Endometrial microvascular endothelial cells (primary cell): ENCODE results near the gene NT5DC2. TPM values are rescaled to one million over a fixed set of nuclear protein-coding genes. Genes with fewer than 3 reads are reported as not detected.

Experiments
- in situ Hi-C: cut with HindIII; loops from 2 replicates; pipeline ENCODE4 v1.10.0; 2017; ENCODE audit warnings: low sequenced_read_pairs, low pct_unique_long_range_greater_than_20kb; ENCODE audit errors: inconsistent ontology term
- total RNA-seq: library from RNA; depleted of rRNA; stranded (reverse); fragments of >200 nt; gene quantifications from one replicate; pipeline ENCODE4 v1.2.3, GENCODE V29; 2015; ENCODE audit errors: inconsistent ontology term

NT5DC2 gene
- total RNA-seq, 1 donor from 2014 or later, result 70.2 TPM

DNA sequence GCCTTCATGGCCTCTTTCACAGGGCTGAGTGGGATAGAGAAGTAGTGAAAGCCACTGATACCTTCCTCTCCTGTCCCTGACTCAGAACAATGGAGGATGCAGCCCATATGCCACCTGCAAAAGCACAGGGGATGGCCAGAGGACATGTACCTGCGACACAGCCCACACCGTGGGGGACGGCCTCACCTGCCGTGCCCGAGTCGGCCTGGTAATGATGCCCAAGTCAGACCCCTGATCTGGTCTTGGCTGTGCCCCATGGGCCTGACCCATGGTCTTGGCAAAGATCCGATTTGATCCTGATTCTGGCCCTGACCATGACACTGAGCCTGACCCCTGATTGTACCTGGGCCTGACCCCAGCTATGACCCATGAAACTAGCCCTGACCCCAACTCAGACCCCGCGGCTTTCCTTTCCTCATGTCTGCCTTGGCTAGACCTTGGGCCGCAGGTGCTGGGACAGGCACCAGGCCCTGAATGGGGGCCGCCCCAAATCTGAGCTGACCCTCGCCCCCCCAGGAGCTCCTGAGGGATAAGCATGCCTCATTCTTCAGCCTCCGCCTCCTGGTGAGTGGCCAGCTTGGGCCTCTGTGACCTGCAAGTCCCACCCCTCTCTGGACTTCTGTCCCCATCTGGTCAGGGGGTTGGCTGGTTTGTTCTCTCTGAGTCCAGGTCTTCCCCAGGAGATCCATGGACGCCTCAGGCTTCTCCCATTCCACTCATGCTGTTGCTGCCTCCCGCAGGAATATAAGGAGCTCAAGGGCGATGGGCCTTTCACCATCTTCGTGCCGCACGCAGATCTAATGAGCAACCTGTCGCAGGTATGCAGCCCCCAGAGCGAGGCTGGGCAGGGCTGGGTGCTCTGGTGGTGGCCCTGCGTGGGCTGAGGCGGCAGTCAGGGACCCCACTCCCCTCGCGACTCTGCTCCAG lies 15.6 kb downstream of the NT5DC2 start:
- in situ Hi-C loops, result no loop called here

DNA sequence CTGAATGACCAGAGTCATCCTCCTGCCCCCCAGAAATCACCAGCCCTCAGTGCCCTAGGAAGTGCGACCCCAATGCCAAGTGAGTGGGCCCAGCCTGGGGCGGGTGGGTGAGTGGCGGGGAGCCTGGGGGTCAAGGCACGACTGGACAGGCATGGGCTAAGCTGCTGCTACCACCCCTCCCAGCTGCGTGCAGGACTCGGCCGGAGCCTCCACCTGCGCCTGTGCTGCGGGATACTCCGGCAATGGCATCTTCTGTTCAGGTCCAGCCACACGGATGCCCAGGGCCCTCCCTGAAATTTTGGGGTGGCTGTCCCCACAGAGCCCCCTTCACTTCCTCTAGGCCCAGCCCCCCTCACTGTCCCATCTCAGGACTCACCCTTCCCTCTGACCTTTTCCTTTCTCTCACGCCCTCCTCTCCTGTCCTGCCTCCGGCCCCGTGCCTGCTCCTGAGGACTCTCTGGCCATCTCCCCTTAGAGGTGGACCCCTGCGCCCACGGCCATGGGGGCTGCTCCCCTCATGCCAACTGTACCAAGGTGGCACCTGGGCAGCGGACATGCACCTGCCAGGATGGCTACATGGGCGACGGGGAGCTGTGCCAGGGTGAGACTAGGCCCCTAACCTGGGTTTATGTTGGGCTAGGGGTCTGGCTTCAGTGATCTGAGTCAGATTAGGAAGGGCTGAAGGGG lies 17.0 kb downstream of the NT5DC2 start:
- in situ Hi-C loops, result no loop called here

DNA sequence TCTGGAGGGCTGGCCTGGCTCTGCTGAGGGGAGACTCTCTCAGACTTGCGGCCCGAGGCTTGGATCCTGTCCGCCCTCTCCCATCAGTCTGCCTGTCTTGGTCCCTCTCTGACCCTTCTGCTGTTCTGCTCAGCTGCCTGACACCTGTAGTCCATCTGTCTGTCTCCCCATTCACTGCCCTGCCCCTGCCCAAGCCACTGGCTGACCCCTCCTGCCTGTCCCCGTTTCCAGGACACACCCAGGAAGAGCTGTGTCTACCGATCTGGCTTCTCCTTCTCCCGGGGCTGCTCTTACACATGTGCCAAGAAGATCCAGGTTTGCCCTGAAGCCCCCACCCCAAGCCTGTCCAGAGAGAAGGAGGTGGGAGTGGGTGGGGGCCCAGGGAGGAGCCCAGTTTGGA lies 18.5 kb downstream of the NT5DC2 start:
- in situ Hi-C loops, result no loop called here

DNA sequence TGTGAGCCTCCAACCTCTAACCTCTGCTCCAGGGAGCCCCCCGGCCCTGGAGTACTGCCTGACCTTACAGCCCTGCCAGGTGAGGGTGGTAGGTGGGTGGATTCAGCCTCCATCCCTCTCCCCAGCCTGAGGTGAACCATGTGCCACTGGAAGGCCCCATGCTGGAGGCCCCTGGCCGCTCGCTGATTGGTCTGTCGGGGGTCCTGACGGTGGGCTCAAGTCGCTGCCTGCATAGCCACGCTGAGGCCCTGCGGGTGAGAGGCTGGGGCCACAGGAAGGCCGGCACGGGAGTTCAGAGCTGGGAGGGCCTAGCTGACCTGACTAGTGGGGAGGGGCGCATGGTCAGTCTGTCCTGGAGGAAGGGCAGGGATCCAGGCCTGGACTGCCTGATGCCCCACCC lies 19.1 kb downstream of the NT5DC2 start:
- in situ Hi-C loops, result no loop called here

DNA sequence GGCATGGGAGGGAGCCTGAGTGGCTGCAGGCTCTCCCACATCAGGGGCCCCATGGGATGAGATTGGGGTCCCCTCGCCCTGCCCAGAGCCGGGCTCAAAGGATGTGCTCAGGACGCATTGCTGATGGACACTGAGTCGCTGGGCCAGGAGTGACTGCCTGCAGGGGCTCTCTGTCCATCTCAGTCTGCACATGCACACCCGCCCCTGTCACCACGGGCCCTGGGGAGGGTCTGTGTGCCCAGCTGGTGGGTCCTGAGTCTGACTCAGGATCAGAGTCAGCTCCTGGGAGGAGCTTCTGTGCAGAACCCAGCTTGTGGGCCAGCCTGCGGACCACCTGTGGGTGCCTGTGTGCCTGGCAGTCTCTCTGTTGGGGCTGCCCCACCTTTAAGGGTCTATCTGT lies 20.4 kb downstream of the NT5DC2 start:
- in situ Hi-C loops, result no loop called here

DNA sequence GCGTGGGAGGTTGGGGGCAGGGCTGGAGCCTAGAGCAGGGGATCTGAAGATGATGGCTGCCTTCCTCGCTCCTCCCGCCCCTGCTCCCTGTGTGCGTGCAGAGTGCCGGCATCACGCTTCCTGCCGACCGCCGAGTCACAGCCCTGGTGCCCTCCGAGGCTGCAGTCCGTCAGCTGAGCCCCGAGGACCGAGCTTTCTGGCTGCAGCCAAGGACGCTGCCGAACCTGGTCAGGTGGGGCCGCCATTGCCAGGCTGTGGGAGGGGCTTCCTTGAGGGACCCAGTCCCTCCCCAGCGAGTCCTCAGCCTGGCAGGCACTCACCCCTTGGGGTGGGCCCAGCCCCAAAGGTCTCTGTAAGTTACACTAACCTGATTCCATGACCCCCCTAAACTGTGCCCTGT lies 20.9 kb downstream of the NT5DC2 start:
- in situ Hi-C loops, result no loop called here

DNA sequence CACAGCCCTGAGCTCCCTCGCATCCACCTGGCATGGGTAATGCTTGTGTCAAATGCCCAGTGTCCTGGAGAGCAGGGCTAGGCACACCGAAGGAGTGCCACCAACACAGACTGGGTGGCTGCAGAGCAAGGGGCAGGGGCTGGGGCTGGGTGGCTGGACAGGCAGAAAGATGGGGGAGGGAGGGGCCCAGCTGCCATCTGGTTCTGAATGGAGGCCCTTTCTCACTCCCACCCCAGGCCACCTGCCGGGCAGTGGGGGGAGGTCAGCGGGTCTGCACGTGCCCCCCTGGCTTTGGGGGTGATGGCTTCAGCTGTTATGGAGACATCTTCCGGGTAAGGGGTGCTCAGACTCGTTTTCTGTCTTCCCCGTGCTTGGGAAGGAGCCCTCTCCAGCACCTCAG lies 21.6 kb downstream of the NT5DC2 start:
- in situ Hi-C loops, result no loop called here

DNA sequence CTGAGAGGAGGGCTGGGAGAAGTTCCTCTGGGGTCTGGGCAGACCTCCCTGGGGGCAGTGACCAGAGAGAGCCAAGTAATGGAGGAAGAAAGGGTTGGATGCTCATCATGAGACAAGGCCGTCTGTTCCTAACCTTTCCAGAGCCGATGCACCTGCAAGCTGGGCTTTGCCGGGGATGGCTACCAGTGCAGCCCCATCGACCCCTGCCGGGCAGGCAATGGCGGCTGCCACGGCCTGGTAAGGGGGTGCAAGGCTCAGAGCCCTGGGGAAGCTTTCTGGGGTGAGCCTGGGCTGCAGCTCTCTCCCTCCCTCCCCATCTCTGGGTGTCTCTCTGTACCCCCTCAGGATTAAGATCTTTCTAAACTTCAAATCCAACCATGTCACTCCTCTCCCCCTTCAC lies 22.1 kb downstream of the NT5DC2 start:
- in situ Hi-C loops, result no loop called here

DNA sequence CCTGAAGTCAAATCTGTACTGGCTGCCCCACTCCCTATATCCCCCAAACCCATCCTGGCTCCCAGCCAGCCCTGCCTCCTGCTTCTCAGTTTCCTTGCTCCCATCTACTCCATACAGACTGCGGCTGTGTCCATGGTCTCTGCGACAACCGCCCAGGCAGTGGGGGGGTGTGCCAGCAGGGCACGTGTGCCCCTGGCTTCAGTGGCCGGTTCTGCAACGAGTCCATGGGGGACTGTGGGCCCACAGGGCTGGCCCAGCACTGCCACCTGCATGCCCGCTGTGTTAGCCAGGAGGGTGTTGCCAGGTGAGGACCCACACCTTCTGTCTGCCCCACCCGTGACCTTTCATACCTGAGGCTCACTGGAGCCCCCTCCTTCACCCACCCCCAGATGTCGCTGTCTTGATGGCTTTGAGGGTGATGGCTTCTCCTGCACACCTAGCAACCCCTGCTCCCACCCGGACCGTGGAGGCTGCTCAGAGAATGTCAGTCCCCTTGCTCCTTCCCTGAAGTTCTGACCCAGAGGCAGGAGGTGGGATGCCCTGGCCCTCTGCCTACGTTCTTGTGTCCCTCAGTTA lies 23.8 kb downstream of the NT5DC2 start:
- in situ Hi-C loops, result no loop called here

DNA sequence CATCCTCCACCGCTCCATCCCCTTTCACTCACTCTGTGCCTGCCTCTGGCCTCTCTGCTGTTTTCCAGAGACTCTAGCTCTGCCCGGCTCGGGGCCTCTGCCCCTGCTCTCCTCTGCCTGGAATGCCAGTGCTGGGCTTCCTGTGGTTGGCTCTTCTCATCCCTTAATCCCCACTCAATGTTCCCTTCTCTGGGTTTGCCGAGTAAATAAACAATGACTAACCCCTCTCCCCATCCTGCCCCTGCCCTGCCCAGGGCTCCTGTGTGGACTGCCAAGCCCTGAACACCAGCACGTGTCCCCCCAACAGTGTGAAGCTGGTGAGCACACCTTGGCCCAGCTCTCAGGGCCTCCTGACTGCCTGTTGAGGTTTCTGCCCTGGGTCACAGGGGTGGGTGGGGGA lies 26.3 kb downstream of the NT5DC2 start:
- in situ Hi-C loops, result no loop called here

DNA sequence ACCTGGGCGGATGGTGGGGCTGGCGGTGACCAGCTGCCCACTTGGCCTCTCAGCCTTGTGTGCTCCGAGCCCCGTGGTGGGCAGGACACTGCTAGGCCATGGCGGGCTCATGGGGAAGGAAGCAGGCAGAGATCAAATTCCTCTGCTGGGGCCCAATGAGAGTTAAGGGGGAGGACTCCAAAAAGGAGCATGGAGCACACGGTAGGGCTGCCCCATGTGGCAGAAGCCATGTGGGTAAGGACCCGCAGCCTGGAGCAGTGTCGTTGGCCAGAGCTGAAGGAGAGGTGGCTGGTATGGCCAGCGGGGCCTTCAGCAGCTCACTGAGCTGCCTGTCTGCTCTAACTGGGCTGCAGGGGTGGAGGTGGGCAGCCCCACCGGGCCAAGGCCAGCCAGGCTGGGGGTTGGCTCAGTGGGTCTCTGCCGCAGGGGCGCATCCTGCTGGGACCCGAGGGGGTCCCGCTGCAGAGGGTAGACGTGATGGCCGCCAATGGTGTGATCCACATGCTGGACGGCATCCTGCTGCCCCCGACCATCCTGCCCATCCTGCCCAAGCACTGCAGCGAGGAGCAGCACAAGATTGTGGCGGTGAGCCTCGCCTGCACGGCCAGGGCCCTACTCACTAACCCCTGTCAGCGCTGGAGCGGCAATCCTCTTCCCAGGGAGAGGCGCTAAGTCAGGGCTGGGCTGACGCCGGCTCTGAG lies 27.2 kb downstream of the NT5DC2 start:
- in situ Hi-C loops, result no loop called here

DNA sequence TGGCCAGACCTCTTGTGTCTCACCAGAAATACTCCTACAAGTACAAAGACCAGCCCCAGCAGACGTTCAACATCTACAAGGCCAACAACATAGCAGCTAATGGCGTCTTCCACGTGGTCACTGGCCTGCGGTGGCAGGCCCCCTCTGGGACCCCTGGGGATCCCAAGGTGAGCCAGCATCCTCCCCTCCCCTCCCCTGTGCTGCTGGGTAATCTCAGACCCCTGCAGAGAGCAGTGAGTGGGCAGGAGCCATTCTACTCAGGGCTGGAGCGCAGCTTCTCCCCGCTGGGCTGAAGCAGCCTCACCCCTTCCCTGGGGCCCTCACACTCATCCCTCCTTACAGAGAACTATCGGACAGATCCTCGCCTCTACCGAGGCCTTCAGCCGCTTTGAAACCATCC lies 28.7 kb downstream of the NT5DC2 start:
- in situ Hi-C loops, result no loop called here

DNA sequence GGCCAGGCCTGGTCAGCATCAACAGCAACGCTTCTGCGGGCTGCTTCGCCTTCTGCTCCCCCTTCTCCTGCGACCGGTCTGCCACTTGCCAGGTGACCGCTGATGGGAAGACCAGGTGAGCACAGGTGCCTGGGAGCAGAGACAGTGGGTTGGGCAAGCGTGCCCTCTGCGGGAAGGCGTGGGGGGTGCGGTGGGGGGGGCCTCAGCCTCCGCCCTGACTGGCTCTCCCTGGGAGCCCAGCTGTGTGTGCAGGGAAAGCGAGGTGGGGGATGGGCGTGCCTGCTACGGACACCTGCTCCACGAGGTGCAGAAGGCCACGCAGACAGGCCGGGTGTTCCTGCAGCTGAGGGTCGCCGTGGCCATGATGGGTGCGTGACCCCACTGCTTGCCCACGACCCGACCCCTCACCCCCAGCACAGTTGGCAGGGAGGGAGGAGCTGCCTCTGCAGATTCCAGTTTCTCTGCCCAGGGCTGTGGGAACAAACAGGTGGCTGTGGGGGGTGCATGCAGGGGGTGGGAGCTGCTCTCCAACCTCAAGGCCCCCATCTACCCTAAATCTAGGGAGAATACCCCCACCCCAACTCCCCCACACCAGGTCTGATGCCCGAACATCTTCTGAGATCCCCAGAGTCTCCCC lies 29.8 kb downstream of the NT5DC2 start:
- in situ Hi-C loops, result no loop called here

DNA sequence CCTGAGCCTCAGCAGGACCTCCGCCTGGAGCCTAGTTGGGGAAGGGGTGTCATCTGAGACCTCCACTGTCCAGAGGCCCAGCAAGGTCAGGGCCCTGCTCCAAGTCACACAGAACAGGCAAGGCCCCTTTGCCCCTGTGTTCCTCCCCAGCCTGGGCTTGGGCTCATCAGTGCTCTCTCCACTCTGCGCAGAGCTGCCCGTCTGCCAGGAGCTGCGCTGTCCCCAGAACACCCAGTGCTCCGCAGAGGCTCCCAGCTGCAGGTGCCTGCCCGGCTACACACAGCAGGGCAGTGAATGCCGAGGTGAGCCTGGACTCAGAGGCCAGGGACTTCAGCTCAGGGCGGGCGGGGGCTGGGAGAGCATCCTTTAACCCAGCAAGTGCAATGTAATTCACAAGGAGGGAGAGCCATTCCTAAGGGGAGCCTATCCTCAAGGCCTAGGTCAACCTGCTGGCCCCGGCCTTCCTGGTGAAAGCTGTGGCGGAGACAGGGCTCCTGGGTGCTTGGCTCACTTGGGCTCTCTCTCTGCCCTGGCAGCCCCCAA lies 30.8 kb downstream of the NT5DC2 start:
- in situ Hi-C loops, result no loop called here

DNA sequence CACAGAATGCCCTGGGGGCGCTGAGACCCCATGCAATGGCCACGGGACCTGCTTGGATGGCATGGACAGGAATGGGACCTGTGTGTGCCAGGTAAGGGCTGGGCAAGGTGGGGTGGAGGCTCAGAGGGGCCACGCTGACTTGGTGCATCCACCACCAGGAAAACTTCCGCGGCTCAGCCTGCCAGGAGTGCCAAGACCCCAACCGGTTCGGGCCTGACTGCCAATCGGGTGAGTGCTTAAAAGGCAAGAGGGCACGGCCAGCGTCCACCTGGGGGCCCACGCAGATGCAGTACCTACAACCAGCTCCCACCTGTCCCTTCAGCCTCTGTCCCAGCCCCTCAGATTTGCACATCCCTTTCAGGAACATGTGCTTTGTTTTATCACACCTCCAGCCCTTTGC lies 31.7 kb downstream of the NT5DC2 start:
- in situ Hi-C loops, result no loop called here

DNA sequence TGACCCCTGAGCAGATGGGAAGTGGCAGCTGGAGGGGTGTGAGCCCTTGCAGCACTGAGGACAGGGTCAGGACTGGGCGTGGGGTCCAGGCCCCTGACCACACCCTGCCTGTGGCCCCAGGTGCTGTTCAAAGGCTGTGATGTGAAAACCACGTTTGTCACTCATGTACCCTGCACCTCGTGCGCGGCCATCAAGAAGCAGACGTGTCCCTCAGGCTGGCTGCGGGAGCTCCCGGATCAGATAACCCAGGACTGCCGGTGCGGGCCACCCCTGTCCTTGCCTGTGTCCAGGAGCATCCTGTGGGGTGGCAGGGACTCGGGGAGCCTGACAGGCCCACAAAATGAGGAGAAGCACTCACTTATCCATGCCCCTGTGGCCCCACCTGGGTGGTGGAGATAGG lies 32.6 kb downstream of the NT5DC2 start:
- in situ Hi-C loops, result no loop called here

DNA sequence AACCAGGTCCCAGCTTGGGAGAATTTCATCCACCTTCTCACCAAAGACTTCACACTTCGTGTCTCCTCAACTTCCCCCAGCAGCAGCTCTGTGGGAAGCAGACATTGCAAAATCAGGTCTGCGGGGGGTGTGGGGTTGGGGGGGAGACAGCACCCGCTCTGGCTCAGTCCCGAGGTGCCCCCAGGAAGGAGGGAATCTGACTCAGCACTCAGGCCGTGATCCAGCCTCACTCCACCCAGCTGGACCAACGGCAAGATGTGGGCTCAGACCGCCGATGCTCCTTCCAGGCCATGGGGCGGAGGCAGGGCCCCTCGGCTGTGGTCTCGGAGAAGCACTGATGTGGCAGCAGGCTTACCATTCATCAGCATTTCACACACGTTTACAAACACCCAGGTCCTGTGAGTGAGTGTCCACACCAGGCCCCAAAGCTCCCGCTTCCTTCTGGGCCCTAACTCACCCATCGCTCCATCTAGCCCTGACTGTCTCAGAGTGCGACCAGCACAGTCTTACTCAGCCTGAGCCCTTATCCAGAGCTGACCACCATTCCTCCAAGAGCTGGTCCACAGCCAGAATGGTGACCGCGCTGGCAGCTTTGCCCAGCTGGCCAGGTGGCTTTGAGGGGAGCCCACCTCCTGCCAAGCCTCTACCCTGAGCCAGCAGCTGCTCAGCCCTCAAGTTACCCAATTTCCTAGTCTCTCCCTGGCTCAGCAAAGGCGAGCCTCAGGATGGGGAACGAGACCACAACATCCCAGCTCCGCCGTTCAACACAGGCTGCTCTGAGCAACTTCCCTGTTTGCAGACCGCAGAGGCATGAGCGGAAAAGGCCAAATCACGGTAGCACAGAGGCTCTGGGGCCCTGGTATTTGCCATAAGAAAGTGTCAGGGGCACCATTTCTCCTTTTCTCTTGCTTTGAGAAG lies 35.3 kb downstream of the NT5DC2 start:
- in situ Hi-C loops, result no loop called here
